Measurements from ENCODE around the gene CCDC138.
"Not testable (repeated sequence)": the region's sequence is repeated elsewhere in the genome, so short reads cannot be mapped to it uniquely, and the experiment has no call there.

CCDC138 gene

GRCh38 chr2:108786354-108787215, at the start of gene CCDC138:
TSS of gene CCDC138 (plus strand) at chr2:108786771. CDS start at chr2:108786823, 52 bp downstream.
- in situ Hi-C loops (cut with MboI; ENCODE audit: low sequenced_read_pairs): no loop called here

- in situ Hi-C loops (cut with MboI; ENCODE audit: low sequenced_read_pairs): not testable (repeated sequence)
These were observed 28.6 kb upstream of the CCDC138 start for GRCh38 chr2:108757973-108758372.

- in situ Hi-C loops (cut with MboI; ENCODE audit: low sequenced_read_pairs): not testable (repeated sequence)
These were observed 24.0 kb upstream of the CCDC138 start for GRCh38 chr2:108762618-108763017.

GRCh38 chr2:108766671-108767070, 19.9 kb upstream of the CCDC138 start:
- in situ Hi-C loops (cut with MboI; ENCODE audit: low sequenced_read_pairs): not testable (repeated sequence)

DNA sequence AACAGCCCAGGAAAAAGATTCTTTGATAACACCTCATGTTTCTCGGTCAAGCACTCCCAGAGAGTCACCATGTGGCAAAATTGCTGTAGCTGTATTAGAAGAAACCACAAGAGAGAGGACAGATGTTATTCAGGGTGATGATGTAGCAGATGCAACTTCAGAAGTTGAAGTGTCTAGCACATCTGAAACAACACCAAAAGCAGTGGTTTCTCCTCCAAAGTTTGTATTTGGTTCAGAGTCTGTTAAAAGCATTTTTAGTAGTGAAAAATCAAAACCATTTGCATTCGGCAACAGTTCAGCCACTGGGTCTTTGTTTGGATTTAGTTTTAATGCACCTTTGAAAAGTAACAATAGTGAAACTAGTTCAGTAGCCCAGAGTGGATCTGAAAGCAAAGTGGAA, 18.7 kb upstream of the CCDC138 start:
- in situ Hi-C loops (cut with MboI; ENCODE audit: low sequenced_read_pairs): not testable (repeated sequence)

- in situ Hi-C loops (cut with MboI; ENCODE audit: low sequenced_read_pairs): no loop called here
These were observed 10.1 kb upstream of the CCDC138 start for GRCh38 chr2:108776475-108776874.

- in situ Hi-C loops (cut with MboI; ENCODE audit: low sequenced_read_pairs): no loop called here
These were observed 7.7 kb upstream of the CCDC138 start for GRCh38 chr2:108778857-108779256.

GRCh38 chr2:108786008-108786353, 590 bp upstream of the CCDC138 start:
- in situ Hi-C loops (cut with MboI; ENCODE audit: low sequenced_read_pairs): no loop called here

GRCh38 chr2:108787216-108787541, 608 bp downstream of the CCDC138 start:
- in situ Hi-C loops (cut with MboI; ENCODE audit: low sequenced_read_pairs): no loop called here

GRCh38 chr2:108803045-108803736, 16.6 kb downstream of the CCDC138 start:
- in situ Hi-C loops (cut with MboI; ENCODE audit: low sequenced_read_pairs): no loop called here

- in situ Hi-C loops (cut with MboI; ENCODE audit: low sequenced_read_pairs): no loop called here
These were observed 18.5 kb downstream of the CCDC138 start for GRCh38 chr2:108805032-108805431.

GRCh38 chr2:108805782-108806181, 19.2 kb downstream of the CCDC138 start:
- in situ Hi-C loops (cut with MboI; ENCODE audit: low sequenced_read_pairs): no loop called here

GRCh38 chr2:108806371-108807113, 20.0 kb downstream of the CCDC138 start:
- in situ Hi-C loops (cut with MboI; ENCODE audit: low sequenced_read_pairs): no loop called here

DNA sequence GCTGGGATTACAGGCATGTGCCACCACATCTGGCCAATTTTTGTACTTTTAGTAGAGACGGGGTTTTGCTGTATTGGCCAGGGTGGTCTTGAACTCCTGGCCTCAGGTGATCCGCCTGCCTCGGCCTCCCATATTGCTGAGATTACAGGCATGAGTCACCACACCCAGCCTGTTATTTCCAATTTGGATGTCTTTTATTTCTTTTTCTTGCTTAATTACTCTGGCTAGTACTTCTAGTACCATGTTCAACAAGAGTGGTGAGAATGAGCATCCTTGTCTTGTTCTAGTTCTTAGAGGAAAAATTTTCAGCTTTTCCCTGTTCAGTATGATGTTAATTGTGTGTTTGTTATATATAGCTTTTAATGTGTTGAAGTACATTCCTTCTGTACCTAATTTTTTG, 23.4 kb downstream of the CCDC138 start:
- in situ Hi-C loops (cut with MboI; ENCODE audit: low sequenced_read_pairs): no loop called here

- in situ Hi-C loops (cut with MboI; ENCODE audit: low sequenced_read_pairs): no loop called here
These were observed 24.7 kb downstream of the CCDC138 start for GRCh38 chr2:108810993-108811957.

- in situ Hi-C loops (cut with MboI; ENCODE audit: low sequenced_read_pairs): no loop called here
These were observed 27.2 kb downstream of the CCDC138 start for GRCh38 chr2:108813732-108814131.

DNA sequence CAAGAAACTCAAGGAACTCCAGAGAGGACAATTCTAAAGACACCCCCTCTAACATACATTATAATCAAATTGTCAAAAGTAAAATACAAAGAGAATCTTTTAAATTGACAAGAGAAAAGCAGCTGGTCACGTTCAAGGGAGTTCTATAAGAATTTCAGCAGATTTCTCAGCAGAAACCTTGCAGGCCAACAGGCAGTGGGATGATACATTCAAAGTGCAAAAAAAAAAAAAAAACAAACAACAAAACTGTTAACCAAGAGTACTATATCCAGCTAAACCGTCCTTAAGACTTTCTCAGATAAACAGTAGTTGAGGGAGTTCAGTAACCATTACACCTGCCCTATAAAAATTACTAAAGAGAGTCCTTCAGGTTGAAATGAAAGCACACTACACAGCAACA, 33.9 kb downstream of the CCDC138 start:
- in situ Hi-C loops (cut with MboI; ENCODE audit: low sequenced_read_pairs): no loop called here

DNA sequence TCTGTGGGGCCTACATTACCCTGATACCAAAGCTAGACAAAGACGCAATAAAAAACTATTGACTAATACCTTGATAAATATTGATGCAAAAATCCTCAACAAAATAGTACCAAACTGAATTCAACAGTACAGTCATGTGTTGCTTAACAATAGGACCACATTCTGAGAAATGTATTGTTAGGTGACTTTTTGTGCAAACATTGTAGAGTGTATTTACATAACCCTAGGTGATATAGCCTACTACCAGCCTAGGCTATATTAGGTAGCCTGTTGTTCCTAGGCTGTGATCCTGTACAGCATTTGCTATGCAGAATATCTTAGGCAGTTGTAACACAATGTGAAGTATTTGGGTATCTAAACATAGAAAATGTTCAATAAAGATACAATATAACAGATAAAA, 36.7 kb downstream of the CCDC138 start:
- in situ Hi-C loops (cut with MboI; ENCODE audit: low sequenced_read_pairs): no loop called here

- in situ Hi-C loops (cut with MboI; ENCODE audit: low sequenced_read_pairs): no loop called here
These were observed 37.9 kb downstream of the CCDC138 start for GRCh38 chr2:108824316-108825070.

- in situ Hi-C loops (cut with MboI; ENCODE audit: low sequenced_read_pairs): no loop called here
These were observed 38.7 kb downstream of the CCDC138 start for GRCh38 chr2:108825254-108825653.

Measured in HL-60/S4 treated with retinoic acid at 250 ng/mL for 4 days and 3 days (cell line).